ENCODE results near the gene TRHDE.

TRHDE gene

GRCh38 chr12:72472350-72472749 lies 200.2 kb downstream of the TRHDE start:
- H3K27me3 ChIP-seq (replicated peaks): no peaks in the 10 kb centered on the region
- in situ Hi-C loops (cut with HindIII; ENCODE audit: low pct_ligation_motif_present, low sequenced_read_pairs): no loop called here
- H3K36me3 ChIP-seq (replicated peaks): no peaks in the 10 kb centered on the region
- no peak overlapping the region for H3K4me3 ChIP-seq (ENCODE audit: low read depth, low read length)
- no peak overlapping the region for H3K27ac ChIP-seq
- TF ChIP-seq CTCF (IDR thresholded peaks at IDR 0.05; ENCODE audit: low read depth, low read length, missing control alignments): no peak
- DNase-seq: no peak

GRCh38 chr12:72476301-72476700 lies 204.1 kb downstream of the TRHDE start:
- no peak for DNase-seq
- H3K36me3 ChIP-seq (replicated peaks): no peaks in the 10 kb centered on the region
- H3K4me3 ChIP-seq (ENCODE audit: low read depth, low read length): no peak overlapping the region
- no peaks in the 10 kb centered on the region for H3K27me3 ChIP-seq (replicated peaks)
- in situ Hi-C loops (cut with HindIII; ENCODE audit: low pct_ligation_motif_present, low sequenced_read_pairs): no loop called here
- TF ChIP-seq CTCF (IDR thresholded peaks at IDR 0.05; ENCODE audit: low read depth, low read length, missing control alignments): no peak
- no peak overlapping the region for H3K27ac ChIP-seq

GRCh38 chr12:72485017-72485701 lies 213.0 kb downstream of the TRHDE start:
- Histone ChIP-seq H3K4me3 (ENCODE audit: low read depth, low read length) (no peak overlapping the region), H3K36me3 (replicated peaks) (no peaks in the 10 kb centered on the region), H3K27me3 (replicated peaks) (no peaks in the 10 kb centered on the region), H3K27ac (no peak overlapping the region)
- no peak for TF ChIP-seq CTCF (IDR thresholded peaks at IDR 0.05; ENCODE audit: low read depth, low read length, missing control alignments)
- no peak for DNase-seq
- in situ Hi-C loops (cut with HindIII; ENCODE audit: low pct_ligation_motif_present, low sequenced_read_pairs): no loop called here

GRCh38 chr12:72491426-72491825 lies 219.3 kb downstream of the TRHDE start:
- Histone ChIP-seq H3K36me3 (replicated peaks) (no peaks in the 10 kb centered on the region), H3K27ac (no peak overlapping the region), H3K4me3 (ENCODE audit: low read depth, low read length) (no peak overlapping the region), H3K27me3 (replicated peaks) (no peaks in the 10 kb centered on the region)
- TF ChIP-seq CTCF (IDR thresholded peaks at IDR 0.05; ENCODE audit: low read depth, low read length, missing control alignments): no peak
- no peak for DNase-seq
- in situ Hi-C loops (cut with HindIII; ENCODE audit: low pct_ligation_motif_present, low sequenced_read_pairs): no loop called here

- in situ Hi-C loops (cut with HindIII; ENCODE audit: low pct_ligation_motif_present, low sequenced_read_pairs): no loop called here
- Histone ChIP-seq H3K4me3 (ENCODE audit: low read depth, low read length) (no peak overlapping the region), H3K27ac (no peak overlapping the region), H3K27me3 (replicated peaks) (no peaks in the 10 kb centered on the region), H3K36me3 (replicated peaks) (no peaks in the 10 kb centered on the region)
- DNase-seq: no peak
- TF ChIP-seq CTCF (IDR thresholded peaks at IDR 0.05; ENCODE audit: low read depth, low read length, missing control alignments): no peak
Measured at GRCh38 chr12:72493407-72493806, 221.2 kb downstream of the TRHDE start.

- DNase-seq: no peak
- Histone ChIP-seq H3K36me3 (replicated peaks) (no peaks in the 10 kb centered on the region), H3K27me3 (replicated peaks) (no peaks in the 10 kb centered on the region), H3K27ac (no peak overlapping the region), H3K4me3 (ENCODE audit: low read depth, low read length) (no peak overlapping the region)
- in situ Hi-C loops (cut with HindIII; ENCODE audit: low pct_ligation_motif_present, low sequenced_read_pairs): no loop called here
- TF ChIP-seq CTCF (IDR thresholded peaks at IDR 0.05; ENCODE audit: low read depth, low read length, missing control alignments): no peak
Measured at GRCh38 chr12:72498354-72498753, 226.2 kb downstream of the TRHDE start.
